GM12878 (cell line): ENCODE results near the gene PPP1R10. TPM values are rescaled to one million over a fixed set of nuclear protein-coding genes. Genes with fewer than 3 reads are reported as not detected.
A peak's percentile ranks its signal among the peaks of the same experiment; 100 is the strongest.

ENCODE experiments used
- CHD1 ChIP-seq: IDR thresholded peaks from 2 replicates; pipeline ENCODE4 v1.6.1; 2012; ENCODE audit warnings: low read depth, low read length, improper control_type of control experiment
- CHD4 ChIP-seq: fragments of 200-600 bp; sonication (generic); IDR thresholded peaks from 2 replicates; pipeline ENCODE4 v1.6.1; 2016; ENCODE audit warnings: mild to moderate bottlenecking
- ESRRA ChIP-seq: IDR thresholded peaks from 2 replicates; pipeline ENCODE4 v1.6.1; 2012; ENCODE audit warnings: mild to moderate bottlenecking, low read length, improper control_type of control experiment
- EZH2 ChIP-seq: IDR thresholded peaks from 2 replicates; pipeline ENCODE4 v1.6.1; 2012; ENCODE audit warnings: low read depth, mild to moderate bottlenecking, control low read depth, inconsistent platforms, low read length, borderline replicate concordance; ENCODE audit not compliant: control insufficient read depth
- HDAC2 ChIP-seq: fragments of 200-600 bp; sonication (generic); IDR thresholded peaks from 2 replicates; pipeline ENCODE4 v1.6.1; 2017
- IKZF2 ChIP-seq, 2 experiments: fragments of 450-650 bp; IDR thresholded peaks; 2 replicates each; pipeline ENCODE4 v1.6.1; 2017; ENCODE audit warnings: mild to moderate bottlenecking in 2 of 2, moderate library complexity in 2 of 2
- IRF4 ChIP-seq: IDR thresholded peaks from 2 replicates; pipeline ENCODE4 v1.6.1; 2011; ENCODE audit warnings: low read depth, low read length
- JUND ChIP-seq: IDR thresholded peaks from 2 replicates; pipeline ENCODE4 v1.6.1; 2012; ENCODE audit warnings: low read depth, mild to moderate bottlenecking, low read length, improper control_type of control experiment, moderate library complexity
- MEF2A ChIP-seq: IDR thresholded peaks from 2 replicates; pipeline ENCODE4 v1.6.1; 2011; ENCODE audit warnings: low read depth, mild to moderate bottlenecking, low read length, moderate library complexity; ENCODE audit not compliant: insufficient read depth
- MTA3 ChIP-seq: IDR thresholded peaks from 2 replicates; pipeline ENCODE4 v1.6.1; 2012; ENCODE audit warnings: low read length, inconsistent platforms, borderline replicate concordance
- MYB ChIP-seq: fragments of 150-350 bp; IDR thresholded peaks from 2 replicates; pipeline ENCODE4 v1.6.1; 2014; ENCODE audit warnings: mild to moderate bottlenecking, low read depth, low read length, borderline replicate concordance
- MYC ChIP-seq: IDR thresholded peaks from 2 replicates; pipeline ENCODE4 v1.6.1; 2011; ENCODE audit warnings: mild to moderate bottlenecking, low read length, moderate library complexity, inconsistent platforms; ENCODE audit not compliant: insufficient read depth, insufficient replicate concordance, insufficient read length, severe bottlenecking
- NBN ChIP-seq: fragments of 450-650 bp; IDR thresholded peaks from 2 replicates; pipeline ENCODE4 v1.6.1; 2016
- NR2C2 ChIP-seq: IDR thresholded peaks from 2 replicates; pipeline ENCODE4 v1.6.1; 2011; ENCODE audit warnings: borderline replicate concordance, low read depth; ENCODE audit not compliant: control insufficient read depth, insufficient read length
- RBBP5 ChIP-seq: fragments of 200-600 bp; sonication (generic); conservative IDR thresholded peaks from 2 replicates; pipeline ENCODE4 v1.6.1; 2016
- SP1 ChIP-seq: IDR thresholded peaks from one replicate; pipeline ENCODE4 v1.6.1; 2011; ENCODE audit warnings: low read depth, low read length
- TCF7 ChIP-seq: IDR thresholded peaks from 2 replicates; pipeline ENCODE4 v1.6.1; 2014; ENCODE audit warnings: antibody characterized with exemption, borderline replicate concordance
- YY1 ChIP-seq: IDR thresholded peaks from 2 replicates; pipeline ENCODE4 v1.6.1; 2011; ENCODE audit warnings: low read depth, mild to moderate bottlenecking, low read length
- ZBED1 ChIP-seq: IDR thresholded peaks from 2 replicates; pipeline ENCODE4 v1.6.1; 2016; ENCODE audit warnings: borderline replicate concordance
- ZNF24 ChIP-seq: fragments of 450-650 bp; IDR thresholded peaks from 2 replicates; pipeline ENCODE4 v1.6.1; 2017; ENCODE audit warnings: antibody characterized with exemption, mild to moderate bottlenecking
- ZNF384 ChIP-seq: IDR thresholded peaks from 2 replicates; pipeline ENCODE4 v1.6.1; 2012; ENCODE audit warnings: low read depth, mild to moderate bottlenecking, low read length, improper control_type of control experiment, borderline replicate concordance
- polyA plus RNA-seq, 11 experiments: library from polyadenylated mRNA; depleted of rRNA in 4 of 11; unstranded in 6 of 11; stranded (reverse) in 5 of 11; fragments of >200 nt; fragmentation: Nextera tagmentation in 4 of 11; fragmentation: Illumina TruSeq in 1 of 11; extraction: Ambion mirVana in 4 of 11; extraction: Trizol in 1 of 11; gene quantifications; 1 replicate in 1 of 11; 2 replicates in 10 of 11; pipeline versions ENCODE4 v1.2.1 to v1.2.3, GENCODE V29; 2011 to 2016; ENCODE audit warnings: inconsistent platforms in 2 of 11, missing spikeins in 2 of 11, low read depth in 1 of 11
- total RNA-seq, 4 experiments: library from RNA; depleted of rRNA in 3 of 4; stranded (reverse); fragments of >200 nt in 3 of 4; fragmentation: Illumina TruSeq in 1 of 4; extraction: Trizol in 1 of 4; gene quantifications; 2 replicates each; pipeline versions ENCODE4 v1.2.1 to v1.2.3, GENCODE V29; 2013 to 2021
- TF ChIP-seq, protein P1 (sequence below), 3 experiments: IDR thresholded peaks in 2 of 3; conservative IDR thresholded peaks in 1 of 3; 2 replicates each; pipeline ENCODE4 v1.5.1; 2011; ENCODE audit warnings: low read depth in 3 of 3, low read length in 3 of 3, mild to moderate bottlenecking in 3 of 3, control low read depth in 2 of 3, moderate library complexity in 2 of 3, inconsistent platforms in 1 of 3, mixed read lengths in 1 of 3; ENCODE audit not compliant: control insufficient read depth in 2 of 3, insufficient read depth in 1 of 3; ENCODE audit errors: extremely low read depth in 1 of 3
- TF ChIP-seq, protein P2 (sequence below): IDR thresholded peaks from 2 replicates; pipeline ENCODE4 v1.6.1; 2012; ENCODE audit warnings: low read depth, low read length, improper control_type of control experiment
- TF ChIP-seq, protein P3 (sequence below): fragments of 150-350 bp; IDR thresholded peaks from 2 replicates; pipeline ENCODE4 v1.6.1; 2016; ENCODE audit warnings: low read depth, low read length
- TF ChIP-seq, protein P4 (sequence below): fragments of 450-650 bp; conservative IDR thresholded peaks from 2 replicates; pipeline ENCODE4 v1.6.1; 2017; ENCODE audit warnings: mild to moderate bottlenecking, moderate library complexity

PPP1R10 gene
- total and polyA plus RNA-seq, 10 of the 15 experiments (the other 5 are each of a cell fraction or from before 2014, with no cell fraction given) = 11.3 to 83.8 (median 41.2) TPM

DNA sequence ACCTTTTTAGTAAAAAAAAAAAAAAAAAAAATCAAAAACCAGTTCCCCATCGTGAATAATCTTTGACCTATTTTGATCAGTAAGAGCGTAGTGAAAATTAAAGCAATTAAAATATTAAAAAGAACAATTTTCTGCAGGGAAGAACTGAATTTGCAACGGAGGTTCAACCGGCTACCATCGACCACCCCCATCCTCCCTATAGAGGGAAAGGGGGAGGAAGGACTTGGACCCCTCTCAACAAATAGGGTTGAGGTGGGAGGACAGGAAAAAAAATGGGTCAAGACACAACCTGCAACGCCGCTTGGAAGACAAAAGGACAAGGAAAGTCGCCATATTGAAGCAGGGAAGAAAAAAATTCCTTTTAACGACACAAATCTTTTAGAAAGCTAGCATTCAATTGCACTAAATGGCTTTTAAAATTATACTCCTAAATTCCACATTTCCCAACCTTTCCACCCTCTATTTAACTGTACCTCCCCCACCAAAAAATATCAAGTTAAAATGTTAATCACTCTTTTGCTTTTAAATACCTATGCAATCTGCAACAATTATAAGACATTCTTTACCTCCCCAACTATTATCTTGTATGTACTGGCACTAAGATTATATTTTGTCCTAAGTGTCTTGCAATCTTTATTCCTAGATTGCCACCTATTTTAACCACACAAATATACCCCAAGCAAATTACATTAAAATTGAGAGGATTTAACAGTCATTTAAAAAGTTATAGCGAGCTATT is 1.7 kb downstream of the PPP1R10 start (continued):
- peak; percentile 79 for TF ChIP-seq CHD1
- no peak for TF ChIP-seq MEF2A
- TF ChIP-seq MTA3 = peak; percentile 20; the same call in 1 of the 2 replicates
- TF ChIP-seq ZBED1 = peak; percentile 84
- peak in 1 of 2 experiments; percentile 46; a peak in 1 of 4 replicates for TF ChIP-seq IKZF2 (IDR thresholded peaks at IDR 0.05)
- TF ChIP-seq ZNF24 = no peak
- TF ChIP-seq CHD4 = no peak
- TF ChIP-seq TCF7 = no peak
- no peak for TF ChIP-seq ESRRA
- no peak for TF ChIP-seq ZNF384
- TF ChIP-seq, protein P1, sequence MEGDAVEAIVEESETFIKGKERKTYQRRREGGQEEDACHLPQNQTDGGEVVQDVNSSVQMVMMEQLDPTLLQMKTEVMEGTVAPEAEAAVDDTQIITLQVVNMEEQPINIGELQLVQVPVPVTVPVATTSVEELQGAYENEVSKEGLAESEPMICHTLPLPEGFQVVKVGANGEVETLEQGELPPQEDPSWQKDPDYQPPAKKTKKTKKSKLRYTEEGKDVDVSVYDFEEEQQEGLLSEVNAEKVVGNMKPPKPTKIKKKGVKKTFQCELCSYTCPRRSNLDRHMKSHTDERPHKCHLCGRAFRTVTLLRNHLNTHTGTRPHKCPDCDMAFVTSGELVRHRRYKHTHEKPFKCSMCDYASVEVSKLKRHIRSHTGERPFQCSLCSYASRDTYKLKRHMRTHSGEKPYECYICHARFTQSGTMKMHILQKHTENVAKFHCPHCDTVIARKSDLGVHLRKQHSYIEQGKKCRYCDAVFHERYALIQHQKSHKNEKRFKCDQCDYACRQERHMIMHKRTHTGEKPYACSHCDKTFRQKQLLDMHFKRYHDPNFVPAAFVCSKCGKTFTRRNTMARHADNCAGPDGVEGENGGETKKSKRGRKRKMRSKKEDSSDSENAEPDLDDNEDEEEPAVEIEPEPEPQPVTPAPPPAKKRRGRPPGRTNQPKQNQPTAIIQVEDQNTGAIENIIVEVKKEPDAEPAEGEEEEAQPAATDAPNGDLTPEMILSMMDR (IDR thresholded peaks at IDR 0.05 in 2 of 3, conservative IDR thresholded peaks at IDR 0.05 in 1 of 3; ENCODE audit: control insufficient read depth in 2 of 3, extremely low read depth in 1 of 3, insufficient read depth in 1 of 3, low read depth in 3 of 3, low read length in 3 of 3) = no peak
- no peak for TF ChIP-seq NR2C2
- no peak for TF ChIP-seq EZH2
- TF ChIP-seq, protein P2, sequence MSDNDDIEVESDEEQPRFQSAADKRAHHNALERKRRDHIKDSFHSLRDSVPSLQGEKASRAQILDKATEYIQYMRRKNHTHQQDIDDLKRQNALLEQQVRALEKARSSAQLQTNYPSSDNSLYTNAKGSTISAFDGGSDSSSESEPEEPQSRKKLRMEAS = no peak
- TF ChIP-seq SP1 = no peak
- TF ChIP-seq YY1 = peak; percentile 81
- TF ChIP-seq JUND = no peak
- no peak for TF ChIP-seq HDAC2
- no peak for TF ChIP-seq IRF4
- TF ChIP-seq MYC = no peak
- TF ChIP-seq NBN = no peak
- peak; percentile 74; the same call in 1 of the 2 replicates for TF ChIP-seq MYB
- TF ChIP-seq RBBP5 = no peak
- TF ChIP-seq, protein P3, sequence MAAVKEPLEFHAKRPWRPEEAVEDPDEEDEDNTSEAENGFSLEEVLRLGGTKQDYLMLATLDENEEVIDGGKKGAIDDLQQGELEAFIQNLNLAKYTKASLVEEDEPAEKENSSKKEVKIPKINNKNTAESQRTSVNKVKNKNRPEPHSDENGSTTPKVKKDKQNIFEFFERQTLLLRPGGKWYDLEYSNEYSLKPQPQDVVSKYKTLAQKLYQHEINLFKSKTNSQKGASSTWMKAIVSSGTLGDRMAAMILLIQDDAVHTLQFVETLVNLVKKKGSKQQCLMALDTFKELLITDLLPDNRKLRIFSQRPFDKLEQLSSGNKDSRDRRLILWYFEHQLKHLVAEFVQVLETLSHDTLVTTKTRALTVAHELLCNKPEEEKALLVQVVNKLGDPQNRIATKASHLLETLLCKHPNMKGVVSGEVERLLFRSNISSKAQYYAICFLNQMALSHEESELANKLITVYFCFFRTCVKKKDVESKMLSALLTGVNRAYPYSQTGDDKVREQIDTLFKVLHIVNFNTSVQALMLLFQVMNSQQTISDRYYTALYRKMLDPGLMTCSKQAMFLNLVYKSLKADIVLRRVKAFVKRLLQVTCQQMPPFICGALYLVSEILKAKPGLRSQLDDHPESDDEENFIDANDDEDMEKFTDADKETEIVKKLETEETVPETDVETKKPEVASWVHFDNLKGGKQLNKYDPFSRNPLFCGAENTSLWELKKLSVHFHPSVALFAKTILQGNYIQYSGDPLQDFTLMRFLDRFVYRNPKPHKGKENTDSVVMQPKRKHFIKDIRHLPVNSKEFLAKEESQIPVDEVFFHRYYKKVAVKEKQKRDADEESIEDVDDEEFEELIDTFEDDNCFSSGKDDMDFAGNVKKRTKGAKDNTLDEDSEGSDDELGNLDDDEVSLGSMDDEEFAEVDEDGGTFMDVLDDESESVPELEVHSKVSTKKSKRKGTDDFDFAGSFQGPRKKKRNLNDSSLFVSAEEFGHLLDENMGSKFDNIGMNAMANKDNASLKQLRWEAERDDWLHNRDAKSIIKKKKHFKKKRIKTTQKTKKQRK = no peak
- TF ChIP-seq, protein P4, sequence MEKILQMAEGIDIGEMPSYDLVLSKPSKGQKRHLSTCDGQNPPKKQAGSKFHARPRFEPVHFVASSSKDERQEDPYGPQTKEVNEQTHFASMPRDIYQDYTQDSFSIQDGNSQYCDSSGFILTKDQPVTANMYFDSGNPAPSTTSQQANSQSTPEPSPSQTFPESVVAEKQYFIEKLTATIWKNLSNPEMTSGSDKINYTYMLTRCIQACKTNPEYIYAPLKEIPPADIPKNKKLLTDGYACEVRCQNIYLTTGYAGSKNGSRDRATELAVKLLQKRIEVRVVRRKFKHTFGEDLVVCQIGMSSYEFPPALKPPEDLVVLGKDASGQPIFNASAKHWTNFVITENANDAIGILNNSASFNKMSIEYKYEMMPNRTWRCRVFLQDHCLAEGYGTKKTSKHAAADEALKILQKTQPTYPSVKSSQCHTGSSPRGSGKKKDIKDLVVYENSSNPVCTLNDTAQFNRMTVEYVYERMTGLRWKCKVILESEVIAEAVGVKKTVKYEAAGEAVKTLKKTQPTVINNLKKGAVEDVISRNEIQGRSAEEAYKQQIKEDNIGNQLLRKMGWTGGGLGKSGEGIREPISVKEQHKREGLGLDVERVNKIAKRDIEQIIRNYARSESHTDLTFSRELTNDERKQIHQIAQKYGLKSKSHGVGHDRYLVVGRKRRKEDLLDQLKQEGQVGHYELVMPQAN = no peak
